H1 (cell line): ENCODE results near the gene HOGA1. TPM values are rescaled to one million over a fixed set of nuclear protein-coding genes. Genes with fewer than 3 reads are reported as not detected.
A peak's percentile ranks its signal among the peaks of the same experiment; 100 is the strongest.

Experiments
- CTCF ChIA-PET: fragments of 300-600 bp; sonication (Branson Sonifier 250); formaldehyde crosslinking; loops from one replicate; lab custom pipeline; 2021; ENCODE audit not compliant: partially characterized antibody; lab: Charles Lee
- POLR2A ChIA-PET: fragments of 300-600 bp; sonication (Branson Sonifier 250); formaldehyde crosslinking; loops from one replicate; lab custom pipeline; 2021; ENCODE audit warnings: inconsistent platforms; ENCODE audit not compliant: partially characterized antibody; lab: Charles Lee
- DNase-seq, 2 experiments: peaks; one replicate each; pipeline versions ENCODE4 v3.0.0 to v3.0.0-alpha.2; 2010 to 2022; ENCODE audit warnings: low spot score in 2 of 2, low read depth in 1 of 2, mixed read lengths in 1 of 2
- FAIRE-seq: peaks from 2 replicates; lab custom pipeline; 2011; peaks lifted over from hg19 to GRCh38; lab: Jason Lieb, UNC
- H2AFZ ChIP-seq: 2 replicates; pipeline ENCODE4 v1.8.1; 2012; ENCODE audit warnings: low read length, inconsistent platforms
- H2AK5ac ChIP-seq: 2 replicates; pipeline ENCODE4 v1.6.1; 2013; ENCODE audit warnings: low read depth, low read length
- H2BK120ac ChIP-seq: replicated peaks from 2 replicates; pipeline ENCODE3; 2013; ENCODE audit warnings: low read depth, low read length, inconsistent platforms
- H2BK12ac ChIP-seq: 2 replicates; pipeline ENCODE4 v1.6.1; 2013; ENCODE audit warnings: low read depth, low read length
- H2BK15ac ChIP-seq: 2 replicates; pipeline ENCODE4 v1.6.1; 2013; ENCODE audit warnings: low read length
- H2BK20ac ChIP-seq: 2 replicates; pipeline ENCODE4 v1.6.1; 2013; ENCODE audit warnings: low read length
- H2BK5ac ChIP-seq: 2 replicates; pipeline ENCODE4 v1.6.1; 2013; ENCODE audit warnings: low read depth, low read length
- H3K14ac ChIP-seq: 2 replicates; pipeline ENCODE4 v1.6.1; 2013; ENCODE audit warnings: inconsistent platforms; ENCODE audit not compliant: insufficient read length
- H3K18ac ChIP-seq: 2 replicates; pipeline ENCODE4 v1.6.1; 2013; ENCODE audit warnings: low read length; ENCODE audit errors: extremely low read depth
- H3K23ac ChIP-seq: 2 replicates; pipeline ENCODE4 v1.6.1; 2013; ENCODE audit warnings: inconsistent platforms; ENCODE audit not compliant: insufficient read length
- H3K23me2 ChIP-seq: 2 replicates; pipeline ENCODE4 v1.6.1; 2013; ENCODE audit warnings: low read depth, low read length
- H3K27ac ChIP-seq: 2 replicates; pipeline ENCODE4 v1.6.1; 2011; ENCODE audit warnings: low read depth, low read length, inconsistent platforms
- H3K27me3 ChIP-seq, 4 experiments: replicated peaks in 1 of 4; 1 replicate in 1 of 4; 2 replicates in 3 of 4; pipeline versions ENCODE4 v1.6.1 to v1.8.1; 2011 to 2013; ENCODE audit warnings: low read length in 3 of 4, mild to moderate bottlenecking in 3 of 4, inconsistent platforms in 2 of 4, mixed read lengths in 2 of 4, moderate library complexity in 1 of 4; ENCODE audit not compliant: control insufficient read depth in 3 of 4, insufficient read depth in 3 of 4; ENCODE audit errors: extremely low read depth in 1 of 4
- H3K36me3 ChIP-seq, 4 experiments: 2 replicates each; pipeline versions ENCODE4 v1.6.1 to v1.8.1; 2011 to 2013; ENCODE audit warnings: mild to moderate bottlenecking in 4 of 4, low read length in 3 of 4, moderate library complexity in 2 of 4, control low read depth in 1 of 4, inconsistent platforms in 1 of 4; ENCODE audit not compliant: insufficient read depth in 4 of 4, control insufficient read depth in 2 of 4
- H3K4ac ChIP-seq: replicated peaks from 2 replicates; pipeline ENCODE3; 2013; ENCODE audit warnings: low read length, low read depth, mixed read lengths, inconsistent platforms; ENCODE audit not compliant: insufficient read length
- H3K4me1 ChIP-seq, 4 experiments: replicated peaks in 1 of 4; 1 replicate in 1 of 4; 2 replicates in 3 of 4; pipeline versions ENCODE4 v1.6.1 to v1.8.1; 2011 to 2013; ENCODE audit warnings: low read length in 3 of 4, inconsistent platforms in 2 of 4, mixed read lengths in 1 of 4; ENCODE audit not compliant: insufficient read depth in 4 of 4, control insufficient read depth in 3 of 4
- H3K4me2 ChIP-seq, 2 experiments: 2 replicates each; pipeline versions ENCODE4 v1.6.1 to v1.8.1; 2011 to 2013; ENCODE audit warnings: low read depth in 2 of 2, low read length in 2 of 2, control low read depth in 1 of 2, inconsistent platforms in 1 of 2, mild to moderate bottlenecking in 1 of 2; ENCODE audit not compliant: insufficient read depth in 1 of 2
- H3K4me3 ChIP-seq, 4 experiments: fragments of 200-600, 300-600 bp in 1 of 4; sonication (generic), shearing (Covaris generic), sonication (Bioruptor Twin) in 1 of 4; 2 replicates each; pipeline versions ENCODE4 v1.5.1 to v1.8.1; 2011 to 2016; ENCODE audit warnings: low read length in 4 of 4, low read depth in 3 of 4, control low read depth in 2 of 4, inconsistent platforms in 2 of 4, mild to moderate bottlenecking in 2 of 4, mixed read lengths in 1 of 4, moderate library complexity in 1 of 4; ENCODE audit not compliant: insufficient read depth in 2 of 4; ENCODE audit errors: extremely low read depth in 1 of 4
- H3K56ac ChIP-seq: replicated peaks from 2 replicates; pipeline ENCODE3; 2013; ENCODE audit warnings: low read depth, mild to moderate bottlenecking, mixed read lengths, low read length, inconsistent platforms; ENCODE audit not compliant: insufficient read length
- H3K79me1 ChIP-seq: 2 replicates; pipeline ENCODE4 v1.6.1; 2013; ENCODE audit warnings: low read depth, low read length, control low read depth
- H3K79me2 ChIP-seq, 2 experiments: 2 replicates each; pipeline versions ENCODE4 v1.6.1 to v1.8.1; 2012 to 2013; ENCODE audit warnings: low read length in 2 of 2, mild to moderate bottlenecking in 2 of 2, inconsistent platforms in 1 of 2; ENCODE audit not compliant: insufficient read depth in 2 of 2, control insufficient read depth in 1 of 2
- H3K9ac ChIP-seq, 4 experiments: replicated peaks in 1 of 4; 1 replicate in 1 of 4; 2 replicates in 3 of 4; pipeline versions ENCODE4 v1.6.1 to v1.8.1; 2011 to 2013; ENCODE audit warnings: low read depth in 3 of 4, low read length in 3 of 4, control low read depth in 2 of 4, mild to moderate bottlenecking in 2 of 4, moderate library complexity in 2 of 4, inconsistent platforms in 1 of 4; ENCODE audit errors: extremely low read depth in 1 of 4
- H3K9me3 ChIP-seq, 2 experiments: 2 replicates each; pipeline versions ENCODE4 v1.6.1 to v1.8.1; 2012 to 2013; ENCODE audit warnings: mild to moderate bottlenecking in 2 of 2, moderate library complexity in 2 of 2, control low read depth in 1 of 2, inconsistent platforms in 1 of 2, low read depth in 1 of 2, low read length in 1 of 2, mixed read lengths in 1 of 2; ENCODE audit not compliant: insufficient read depth in 2 of 2
- H4K20me1 ChIP-seq, 2 experiments: replicated peaks in 1 of 2; 2 replicates each; pipeline versions ENCODE3 to v1.8.1; 2011 to 2013; ENCODE audit warnings: inconsistent platforms in 2 of 2, low read length in 2 of 2, mild to moderate bottlenecking in 1 of 2; ENCODE audit not compliant: insufficient read depth in 2 of 2, control insufficient read depth in 1 of 2
- H4K5ac ChIP-seq: 2 replicates; pipeline ENCODE4 v1.6.1; 2013; ENCODE audit warnings: low read length, low read depth, mixed read lengths, inconsistent platforms; ENCODE audit not compliant: insufficient read length
- H4K8ac ChIP-seq: 2 replicates; pipeline ENCODE4 v1.8.0; 2013; ENCODE audit warnings: mild to moderate bottlenecking, moderate library complexity, low read length, inconsistent platforms; ENCODE audit not compliant: insufficient read depth; ENCODE audit errors: extremely low read depth
- H4K91ac ChIP-seq: replicated peaks from 2 replicates; pipeline ENCODE3; 2013; ENCODE audit warnings: low read length, mixed read lengths, inconsistent platforms; ENCODE audit not compliant: insufficient read length
- CREB1 ChIP-seq: IDR thresholded peaks from 2 replicates; pipeline ENCODE4 v1.6.1; 2012; ENCODE audit warnings: inconsistent platforms
- CTCF ChIP-seq, 3 experiments: IDR thresholded peaks; 1 replicate in 2 of 3; 2 replicates in 1 of 3; pipeline versions ENCODE4 v1.5.1 to v1.6.1; 2011; ENCODE audit warnings: low read length in 3 of 3, mild to moderate bottlenecking in 3 of 3, inconsistent platforms in 2 of 3, low read depth in 1 of 3, moderate library complexity in 1 of 3; ENCODE audit not compliant: insufficient read depth in 1 of 3; ENCODE audit errors: control extremely low read depth in 1 of 3
- GABPA ChIP-seq: IDR thresholded peaks from 2 replicates; pipeline ENCODE4 v1.6.1; 2011; ENCODE audit warnings: mild to moderate bottlenecking, low read length, moderate library complexity, borderline replicate concordance; ENCODE audit not compliant: insufficient read depth
- RAD21 ChIP-seq, 2 experiments: IDR thresholded peaks in 1 of 2; conservative IDR thresholded peaks in 1 of 2; 2 replicates each; pipeline ENCODE4 v1.6.1; 2011; ENCODE audit warnings: low read depth in 2 of 2, low read length in 2 of 2, improper control_type of control experiment in 1 of 2, inconsistent platforms in 1 of 2, mild to moderate bottlenecking in 1 of 2, moderate library complexity in 1 of 2
- SAP30 ChIP-seq: fragments of 300-600 bp; sonication (generic); IDR thresholded peaks from 2 replicates; pipeline ENCODE4 v1.7.1; 2012; ENCODE audit warnings: low read length, moderate library complexity, mild to moderate bottlenecking, inconsistent platforms; ENCODE audit not compliant: insufficient read depth, insufficient replicate concordance
- SUZ12 ChIP-seq: fragments of 200-600 bp; sonication (generic); IDR thresholded peaks from 2 replicates; pipeline ENCODE4 v1.6.1; 2012; ENCODE audit warnings: mild to moderate bottlenecking, inconsistent platforms, low read length, moderate library complexity, mixed read lengths
- YY1 ChIP-seq: IDR thresholded peaks from 2 replicates; pipeline ENCODE4 v1.6.1; 2011; ENCODE audit warnings: low read depth, mild to moderate bottlenecking, low read length
- WGBS, 2 experiments: shearing (Covaris generic) in 1 of 2; methylation state at CpG; one replicate each; pipeline versions ENCODE4 v1.1.6 to v1.1.7; 2013 to 2015; ENCODE audit warnings: low lambda C conversion rate in 2 of 2, mixed read lengths in 2 of 2, inconsistent platforms in 1 of 2, low coverage in 1 of 2, missing lambda C conversion rate in 1 of 2; ENCODE audit not compliant: insufficient replicate concordance in 2 of 2, insufficient coverage in 1 of 2, insufficient read length in 1 of 2; ENCODE audit errors: extremely low coverage in 1 of 2, missing lambda C conversion rate in 1 of 2; 5-methylcytosine and 5-hydroxymethylcytosine counted together
- polyA plus RNA-seq, 7 experiments: library from polyadenylated mRNA; depleted of rRNA in 3 of 7; stranded (reverse) in 5 of 7; unstranded in 2 of 7; fragments of >200 nt in 5 of 7; fragments of 200-250 nt in 2 of 7; gene quantifications; 1 replicate in 5 of 7; 2 replicates in 1 of 7; 4 replicates in 1 of 7; pipeline versions ENCODE4 v1.2.1 to v1.2.3, GENCODE V29; 2011 to 2013; ENCODE audit warnings: missing spikeins in 2 of 7, mixed read lengths in 2 of 7
- total RNA-seq: library from RNA; stranded (reverse); fragmentation: NEBNext Ultra II Directional; extraction: Animal tissue kit (Norgen Biotek cat#: 25700); gene quantifications from 2 replicates; pipeline ENCODE4 v1.2.1, GENCODE V29; 2021

The HOGA1 gene
- total and polyA plus RNA-seq, 2 of the 8 experiments (the other 6 are each of a cell fraction or from before 2014, with no cell fraction given) = 0.28 to 1.00 TPM

GRCh38 chr10:97534746-97535367 lies 49.3 kb upstream of the HOGA1 start:
- H2BK20ac ChIP-seq = no peak overlapping the region
- peaks cover 0 to under 1% of the 10 kb centered on the region in 2 experiments; a peak in 1 of 4 replicates for H3K9me3 ChIP-seq
- H2BK12ac ChIP-seq = 0 out of 2 replicates have a peak overlapping the region, but pooled peaks have one; percentile 39
- H2BK15ac ChIP-seq = peak overlapping the region; percentile 95; the same call in 1 of the 2 replicates
- no peak overlapping the region for H2BK120ac ChIP-seq
- peaks cover 2% of the 10 kb centered on the region for H3K79me1 ChIP-seq
- no peaks in the 10 kb centered on the region for H3K23me2 ChIP-seq
- CTCF ChIA-PET = interaction anchor here (0.6 to 14.7 kb wide), 38 partner anchors 8 to 510 kb away, joined by 3 to 388 read pairs (median 6); partner anchors contain the start of genes ANKRD2, HOGA1 and UBTD1
- DNase-seq (peak in 1 of 2 experiments; percentile 79), FAIRE-seq (peak; percentile 65)
- 0 out of 4 replicates have a peak, but pooled peaks cover 0 to 2% of the 10 kb centered on the region in 2 experiments for H3K79me2 ChIP-seq
- H3K36me3 ChIP-seq = no peaks in the 10 kb centered on the region
- H3K4ac ChIP-seq = no peak overlapping the region
- no peak overlapping the region for H4K8ac ChIP-seq
- H2AK5ac ChIP-seq = no peak overlapping the region
- no peak overlapping the region for H2AFZ ChIP-seq
- no peaks in the 10 kb centered on the region for H3K27me3 ChIP-seq
- H3K18ac ChIP-seq = no peak overlapping the region; the same call in 1 of the 2 replicates
- no peak overlapping the region for H4K5ac ChIP-seq
- WGBS, 2 experiments = 68% methylated on average over 6 of the region's 6 CpGs; no CpG with 5 or more reads in 1 of the 2 experiments
- no peak overlapping the region for H2BK5ac ChIP-seq
- no peak overlapping the region for H3K4me2 ChIP-seq
- H3K4me1 ChIP-seq = peaks cover 0 to 15% (median 8%) of the 10 kb centered on the region in 4 experiments; a peak in 6 of 7 replicates
- no peak overlapping the region for H3K56ac ChIP-seq
- no peak overlapping the region for H3K4me3 ChIP-seq
- POLR2A ChIA-PET = interaction anchor here (0.6 to 1.9 kb wide), 5 partner anchors 14 to 92 kb away, joined by 3 to 12 read pairs (median 4); partner anchors contain the start of gene UBTD1
- H3K14ac ChIP-seq = no peak overlapping the region
- peaks cover 2% of the 10 kb centered on the region in 2 experiments for H4K20me1 ChIP-seq
- no peak overlapping the region for H3K9ac ChIP-seq
- no peak overlapping the region for H3K23ac ChIP-seq
- no peak overlapping the region for H3K27ac ChIP-seq
- no peak overlapping the region for H4K91ac ChIP-seq
- TF ChIP-seq CTCF (IDR thresholded peaks at IDR 0.05; ENCODE audit: control extremely low read depth in 1 of 3, insufficient read depth in 1 of 3, low read depth in 1 of 3, low read length in 3 of 3) = peak; percentile 78 to 85 (median 84)
- TF ChIP-seq YY1 = 0 out of 2 replicates have a peak, but pooled peaks have one; percentile 44
- no peak for TF ChIP-seq SUZ12
- TF ChIP-seq GABPA = 0 out of 2 replicates have a peak, but pooled peaks have one; percentile 31
- peak; percentile 67 to 76 for TF ChIP-seq RAD21 (IDR thresholded peaks at IDR 0.05 in 1 of 2, conservative IDR thresholded peaks at IDR 0.05 in 1 of 2; ENCODE audit: low read depth in 2 of 2, low read length in 2 of 2)
- TF ChIP-seq CREB1 = peak; percentile 27; the same call in 1 of the 2 replicates
- no peak for TF ChIP-seq SAP30
